ENCODE data around the gene VKORC1L1.

DNA sequence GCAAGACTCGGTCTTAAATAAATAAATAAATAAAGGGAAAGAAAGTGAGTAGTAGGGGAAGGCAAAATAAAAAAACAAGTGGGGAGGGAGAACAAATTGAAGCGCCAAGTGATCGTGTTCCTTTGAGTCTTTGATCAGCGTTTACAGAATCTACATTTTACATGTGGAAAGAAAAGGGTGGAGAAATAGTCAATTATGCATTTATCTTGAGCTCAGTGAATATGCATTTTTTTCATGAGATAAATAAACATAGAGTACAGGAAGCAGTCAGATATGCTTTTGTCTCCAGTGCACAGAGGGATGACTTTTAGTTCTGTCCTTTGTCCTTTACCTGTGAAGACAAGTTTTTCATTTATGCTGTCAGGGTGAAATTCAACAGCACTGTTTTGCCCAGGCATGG lies 115.2 kb downstream of the VKORC1L1 start:
- TF ChIP-seq POLR2A (IDR thresholded peaks at IDR 0.05), result no peak
- no peak for TF ChIP-seq CTCF (IDR thresholded peaks at IDR 0.05)
- no peak for TF ChIP-seq POLR2AphosphoS5 (IDR thresholded peaks at IDR 0.05)
- TF ChIP-seq EP300 (IDR thresholded peaks at IDR 0.05; ENCODE audit: low read depth), result no peak
